Activated naive CD4-positive, alpha-beta T cell treated with anti-CD3 and anti-CD28 coated beads, Interleukin-2, amount 50 U/mL, for 24 hours (primary cell): Measurements from ENCODE around the gene ABCA7.

Source experiments
- H3K27ac Mint-ChIP-seq: one replicate; pipeline ENCODE4 v1.8.0; 2021; ENCODE audit warnings: mild to moderate bottlenecking, mixed read lengths
- H3K27me3 Mint-ChIP-seq: one replicate; pipeline ENCODE4 v1.8.0; 2021; ENCODE audit warnings: mixed read lengths
- H3K36me3 Mint-ChIP-seq: one replicate; pipeline ENCODE4 v1.8.0; 2021; ENCODE audit warnings: mixed read lengths
- H3K4me1 Mint-ChIP-seq: one replicate; pipeline ENCODE4 v1.8.0; 2021; ENCODE audit warnings: mixed read lengths
- H3K4me3 Mint-ChIP-seq: one replicate; pipeline ENCODE4 v1.8.0; 2021; ENCODE audit warnings: mild to moderate bottlenecking, mixed read lengths
- H3K9me3 Mint-ChIP-seq: one replicate; pipeline ENCODE4 v1.8.0; 2021; ENCODE audit warnings: mixed read lengths

Gene ABCA7

DNA sequence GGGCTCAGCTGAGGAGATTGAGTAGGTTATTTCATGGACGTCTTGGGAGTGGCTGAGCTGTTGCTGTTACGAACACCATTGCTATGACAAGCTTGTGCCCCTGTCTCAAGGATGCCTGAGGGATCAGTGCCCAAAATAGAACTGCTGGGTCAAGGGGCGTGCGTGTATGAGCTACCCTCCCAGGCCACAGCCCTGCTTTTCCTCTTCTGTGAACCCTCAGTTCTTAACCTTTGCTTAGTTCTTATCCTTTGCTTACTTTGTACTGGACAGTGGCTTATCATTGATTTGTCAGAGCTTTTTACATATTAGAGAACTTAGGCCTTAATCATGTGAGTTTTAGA, 36.1 kb downstream of the ABCA7 start:
- no peaks in the 10 kb centered on the region for H3K9me3 Mint-ChIP-seq
- peaks cover 5% of the 10 kb centered on the region for H3K36me3 Mint-ChIP-seq
- H3K27ac Mint-ChIP-seq: peak overlapping the region; percentile 87
- no peaks in the 10 kb centered on the region for H3K27me3 Mint-ChIP-seq
- H3K4me1 Mint-ChIP-seq: peaks cover 60% of the 10 kb centered on the region
- peak overlapping the region; percentile 81 for H3K4me3 Mint-ChIP-seq

DNA sequence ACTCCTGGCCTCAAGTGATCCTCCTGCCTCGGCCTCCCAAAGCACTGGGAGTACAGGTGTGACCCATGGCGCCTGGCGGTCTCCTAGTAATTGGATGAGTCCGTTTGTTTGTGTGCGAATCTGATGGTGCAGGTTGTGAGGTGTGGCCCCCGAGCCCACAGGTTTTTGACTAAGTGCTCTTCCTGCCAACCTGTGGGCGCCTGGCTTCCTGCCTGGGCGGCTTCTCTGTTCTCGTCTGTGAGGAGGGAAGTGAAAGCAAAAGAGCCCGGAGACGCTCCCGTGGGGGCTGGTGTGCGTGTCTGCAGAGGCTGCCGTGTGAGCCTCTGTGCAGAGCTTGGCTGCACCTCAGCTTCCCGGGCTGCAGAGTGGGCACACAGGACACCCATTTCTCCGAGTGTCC, 37.0 kb downstream of the ABCA7 start:
- H3K4me1 Mint-ChIP-seq: peaks cover 62% of the 10 kb centered on the region
- H3K27me3 Mint-ChIP-seq: no peaks in the 10 kb centered on the region
- H3K27ac Mint-ChIP-seq: peak overlapping the region; percentile 66
- H3K9me3 Mint-ChIP-seq: no peaks in the 10 kb centered on the region
- peak overlapping the region; percentile 82 for H3K4me3 Mint-ChIP-seq
- peaks cover 3% of the 10 kb centered on the region for H3K36me3 Mint-ChIP-seq

DNA sequence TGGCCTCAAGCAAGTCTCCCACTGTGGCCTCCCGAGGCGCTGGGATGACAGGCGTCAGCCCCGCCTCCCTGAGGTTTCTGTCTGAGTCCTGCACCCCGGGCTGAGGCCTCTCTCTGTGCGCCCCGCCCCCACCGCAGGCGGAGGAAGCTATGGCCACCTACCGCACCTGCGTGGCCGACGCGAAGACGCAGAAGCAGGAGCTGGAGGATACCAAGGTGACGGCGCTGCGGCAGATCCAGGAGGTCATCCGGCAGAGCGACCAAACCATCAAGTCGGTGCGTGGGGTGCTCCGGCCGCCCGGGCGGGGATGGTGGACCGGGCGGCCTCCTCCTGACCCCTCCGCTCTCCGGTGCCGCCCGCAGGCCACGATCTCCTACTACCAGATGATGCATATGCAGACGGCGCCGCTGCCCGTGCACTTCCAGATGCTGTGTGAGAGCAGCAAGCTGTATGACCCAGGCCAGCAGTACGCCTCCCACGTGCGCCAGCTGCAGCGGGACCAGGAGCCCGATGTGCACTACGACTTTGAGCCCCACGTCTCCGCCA, 39.7 kb downstream of the ABCA7 start:
- Mint-ChIP-seq H3K27ac (peak overlapping the region; percentile 65), H3K4me1 (peaks cover 49% of the 10 kb centered on the region), H3K4me3 (peak overlapping the region; percentile 55), H3K36me3 (peaks cover 5% of the 10 kb centered on the region), H3K27me3 (no peaks in the 10 kb centered on the region), H3K9me3 (no peaks in the 10 kb centered on the region)

DNA sequence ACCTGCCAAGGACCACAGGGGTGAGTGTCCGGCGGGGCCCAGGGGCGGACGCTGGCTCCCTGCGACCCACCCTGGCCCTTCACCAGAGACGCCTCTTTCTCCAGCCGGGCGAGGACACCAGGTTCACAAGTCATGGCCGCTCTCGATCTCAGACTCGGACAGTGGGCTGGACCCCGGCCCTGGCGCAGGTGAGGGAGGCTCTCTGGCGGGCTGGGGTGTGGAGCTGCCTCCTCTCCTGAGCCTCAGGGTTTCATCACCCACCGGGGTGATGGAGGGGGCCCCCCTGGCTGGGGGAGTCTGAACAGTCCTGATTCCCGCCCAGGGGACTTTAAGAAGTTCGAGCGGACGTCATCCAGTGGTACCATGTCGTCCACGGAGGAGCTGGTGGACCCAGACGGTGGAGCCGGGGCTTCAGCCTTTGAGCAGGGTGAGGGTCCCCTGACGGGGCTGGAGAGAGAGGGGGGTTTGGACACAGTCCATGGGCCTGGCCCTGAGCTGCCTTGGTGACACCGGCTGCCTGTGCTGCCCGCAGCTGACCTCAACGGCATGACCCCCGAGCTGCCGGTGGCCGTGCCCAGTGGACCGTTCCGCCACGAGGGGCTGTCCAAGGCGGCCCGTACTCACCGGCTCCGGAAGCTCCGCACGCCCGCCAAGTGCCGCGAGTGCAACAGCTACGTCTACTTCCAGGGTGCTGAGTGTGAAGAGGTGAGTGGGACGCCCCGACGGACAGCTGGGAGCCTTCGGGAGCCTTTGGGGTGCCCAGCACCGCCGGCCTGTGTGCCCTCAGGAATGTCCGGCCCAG, 40.7 kb downstream of the ABCA7 start:
- Mint-ChIP-seq H3K4me1 (peaks cover 55% of the 10 kb centered on the region), H3K4me3 (no peak overlapping the region), H3K36me3 (peaks cover 7% of the 10 kb centered on the region), H3K27ac (peak overlapping the region; percentile 83), H3K9me3 (no peaks in the 10 kb centered on the region), H3K27me3 (no peaks in the 10 kb centered on the region)

DNA sequence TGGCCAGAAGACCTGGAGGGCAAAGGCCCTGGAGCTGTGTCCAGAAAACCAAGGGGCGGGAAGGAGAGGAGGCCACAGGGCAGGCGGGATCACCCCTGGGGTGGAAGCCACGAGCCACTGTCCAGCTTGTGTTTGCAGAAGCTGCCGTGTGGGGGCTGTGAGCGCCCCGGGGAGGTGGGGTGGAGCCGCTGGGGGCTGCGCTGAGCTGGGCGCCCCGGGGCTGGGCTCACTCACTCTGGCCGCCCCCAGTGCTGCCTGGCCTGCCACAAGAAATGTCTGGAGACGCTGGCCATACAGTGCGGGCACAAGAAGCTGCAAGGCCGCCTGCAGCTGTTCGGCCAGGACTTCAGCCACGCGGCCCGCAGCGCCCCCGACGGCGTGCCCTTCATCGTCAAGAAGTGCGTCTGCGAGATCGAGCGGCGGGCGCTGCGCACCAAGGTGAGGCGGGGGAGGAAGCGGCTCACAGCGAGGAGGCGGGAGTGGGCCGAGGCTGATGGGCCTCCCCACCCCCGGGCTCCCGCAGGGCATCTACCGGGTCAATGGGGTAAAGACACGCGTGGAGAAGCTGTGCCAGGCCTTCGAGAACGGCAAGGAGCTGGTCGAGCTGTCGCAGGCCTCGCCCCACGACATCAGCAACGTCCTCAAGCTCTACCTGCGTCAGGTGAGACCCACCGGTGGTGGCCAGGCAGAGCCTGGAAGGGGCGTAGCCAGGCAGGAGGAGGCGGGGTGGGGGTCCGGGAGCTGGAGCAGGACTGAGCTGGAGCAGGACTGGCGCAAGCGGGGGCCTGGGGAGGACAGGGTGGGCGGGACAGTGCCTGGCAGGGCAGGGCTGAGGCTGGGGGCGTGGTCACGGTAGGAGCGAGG, 41.6 kb downstream of the ABCA7 start:
- Mint-ChIP-seq H3K9me3 (no peaks in the 10 kb centered on the region), H3K4me1 (peaks cover 51% of the 10 kb centered on the region), H3K36me3 (peaks cover 6% of the 10 kb centered on the region), H3K4me3 (peak overlapping the region; percentile 33), H3K27ac (peak overlapping the region; percentile 86), H3K27me3 (no peaks in the 10 kb centered on the region)

DNA sequence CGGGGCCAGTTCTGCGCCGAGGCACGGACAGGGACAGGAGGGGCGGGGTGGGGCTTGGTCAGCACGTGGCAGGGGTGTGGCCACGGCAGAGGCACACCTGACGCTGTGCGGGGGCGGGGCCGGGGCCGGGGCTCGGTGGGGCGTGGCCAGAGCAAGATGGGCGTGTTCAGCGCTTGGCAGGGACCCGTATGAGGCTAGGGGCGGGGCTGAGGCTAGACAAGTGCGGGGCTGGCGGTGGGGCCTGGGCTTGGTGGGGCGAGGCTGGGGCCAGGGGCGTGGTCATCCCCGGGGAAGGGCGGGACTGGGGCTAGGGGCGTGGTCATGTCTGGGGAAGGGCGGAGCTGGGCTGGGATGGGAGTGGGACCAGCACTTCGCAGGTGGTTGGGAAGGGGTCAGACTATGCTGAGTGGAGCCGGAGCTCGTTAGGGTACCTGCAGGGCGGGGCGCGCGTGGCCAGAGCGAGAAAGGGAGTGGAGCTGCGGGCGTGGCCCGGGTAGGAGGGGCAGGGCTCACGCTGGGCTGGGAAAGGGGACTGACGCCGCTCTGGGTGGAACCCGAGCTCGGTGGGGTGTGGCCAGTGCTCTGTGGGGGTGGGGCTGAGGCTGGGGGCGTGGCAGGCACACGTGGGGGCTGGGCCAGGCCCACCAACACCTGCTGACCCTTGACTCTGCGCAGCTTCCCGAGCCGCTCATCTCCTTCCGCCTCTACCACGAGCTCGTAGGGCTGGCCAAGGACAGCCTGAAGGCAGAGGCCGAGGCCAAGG, 42.4 kb downstream of the ABCA7 start:
- Mint-ChIP-seq H3K9me3 (no peaks in the 10 kb centered on the region), H3K27ac (peak overlapping the region; percentile 55), H3K4me3 (peak overlapping the region; percentile 33), H3K36me3 (peaks cover 6% of the 10 kb centered on the region), H3K27me3 (no peaks in the 10 kb centered on the region), H3K4me1 (peaks cover 46% of the 10 kb centered on the region)

DNA sequence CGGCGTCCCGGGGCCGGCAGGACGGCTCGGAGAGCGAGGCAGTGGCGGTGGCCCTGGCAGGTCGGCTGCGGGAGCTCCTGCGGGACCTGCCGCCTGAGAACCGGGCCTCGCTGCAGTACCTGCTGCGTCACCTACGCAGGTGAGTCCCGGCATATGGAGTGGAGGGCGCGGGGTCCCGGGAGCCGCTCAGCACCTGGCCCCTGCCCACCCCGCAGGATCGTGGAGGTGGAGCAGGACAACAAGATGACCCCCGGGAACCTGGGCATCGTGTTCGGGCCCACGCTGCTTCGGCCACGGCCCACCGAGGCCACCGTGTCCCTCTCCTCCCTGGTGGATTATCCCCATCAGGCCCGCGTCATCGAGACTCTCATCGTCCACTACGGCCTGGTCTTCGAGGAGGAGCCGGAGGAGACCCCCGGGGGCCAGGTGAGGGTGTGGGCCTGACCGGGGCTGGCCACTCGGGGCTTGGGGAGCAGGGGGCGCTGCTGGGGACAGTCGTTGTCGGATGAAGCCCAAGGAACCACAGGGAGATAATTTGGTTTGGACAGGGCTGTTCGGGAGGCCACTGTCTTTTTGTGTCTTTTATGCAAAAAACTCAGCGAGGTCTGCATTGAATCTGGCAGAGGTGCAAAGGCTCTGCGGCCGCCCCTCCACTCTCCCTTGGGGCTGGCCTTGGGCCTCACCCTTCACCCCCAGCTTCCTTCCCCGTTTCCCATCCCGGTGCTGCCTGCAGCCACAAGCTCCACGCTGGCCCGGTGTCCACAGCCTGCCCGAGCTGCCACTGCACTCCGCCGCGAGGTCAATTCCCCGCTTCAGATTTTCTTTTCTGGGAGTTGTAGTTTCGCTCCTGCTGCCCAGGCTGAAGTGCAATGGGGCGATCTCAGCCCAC, 43.3 kb downstream of the ABCA7 start:
- H3K27me3 Mint-ChIP-seq: no peaks in the 10 kb centered on the region
- H3K27ac Mint-ChIP-seq: no peak overlapping the region
- peaks cover 50% of the 10 kb centered on the region for H3K4me1 Mint-ChIP-seq
- no peak overlapping the region for H3K4me3 Mint-ChIP-seq
- H3K36me3 Mint-ChIP-seq: peaks cover 6% of the 10 kb centered on the region
- no peaks in the 10 kb centered on the region for H3K9me3 Mint-ChIP-seq

DNA sequence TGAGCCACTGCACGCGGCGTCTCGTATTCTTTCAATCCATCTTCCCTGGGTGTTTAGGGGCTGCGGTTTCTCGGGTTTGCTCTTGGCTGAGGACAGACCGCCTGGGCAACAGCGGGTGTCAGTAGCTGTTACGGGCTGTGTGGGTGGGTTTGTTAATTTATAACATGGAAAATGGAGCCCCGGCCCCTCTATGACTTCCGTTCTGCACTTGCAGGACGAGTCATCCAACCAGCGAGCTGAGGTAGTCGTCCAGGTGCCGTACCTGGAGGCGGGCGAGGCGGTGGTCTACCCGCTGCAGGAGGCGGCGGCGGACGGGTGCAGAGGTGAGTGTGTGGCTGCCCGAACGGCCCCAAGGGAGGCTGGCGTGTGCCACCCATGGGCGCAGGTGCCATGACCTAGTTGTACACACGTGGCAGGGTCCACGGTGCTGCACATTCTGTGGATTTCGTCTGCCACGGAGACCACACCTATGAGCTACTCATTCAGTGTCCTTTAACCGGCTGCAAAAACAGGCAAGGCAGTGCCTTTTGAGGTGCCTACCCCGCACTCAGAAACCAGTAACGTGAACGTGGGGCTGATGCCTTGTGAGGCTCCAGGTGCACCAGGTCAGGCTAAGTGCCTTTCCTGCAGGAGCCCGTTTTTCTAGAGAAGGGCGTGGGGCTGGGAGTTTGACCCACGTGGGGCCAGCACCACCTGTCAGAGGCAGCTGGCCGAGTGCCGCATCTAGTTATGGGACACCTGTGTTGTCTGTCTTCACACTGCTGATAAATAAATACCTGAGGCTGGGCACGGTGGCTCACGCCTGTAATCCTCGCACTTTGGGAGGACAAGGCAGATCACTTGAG, 44.3 kb downstream of the ABCA7 start:
- no peaks in the 10 kb centered on the region for H3K27me3 Mint-ChIP-seq
- H3K27ac Mint-ChIP-seq: peak overlapping the region; percentile 30
- H3K4me1 Mint-ChIP-seq: peaks cover 54% of the 10 kb centered on the region
- peaks cover 6% of the 10 kb centered on the region for H3K36me3 Mint-ChIP-seq
- no peak overlapping the region for H3K4me3 Mint-ChIP-seq
- H3K9me3 Mint-ChIP-seq: no peaks in the 10 kb centered on the region

DNA sequence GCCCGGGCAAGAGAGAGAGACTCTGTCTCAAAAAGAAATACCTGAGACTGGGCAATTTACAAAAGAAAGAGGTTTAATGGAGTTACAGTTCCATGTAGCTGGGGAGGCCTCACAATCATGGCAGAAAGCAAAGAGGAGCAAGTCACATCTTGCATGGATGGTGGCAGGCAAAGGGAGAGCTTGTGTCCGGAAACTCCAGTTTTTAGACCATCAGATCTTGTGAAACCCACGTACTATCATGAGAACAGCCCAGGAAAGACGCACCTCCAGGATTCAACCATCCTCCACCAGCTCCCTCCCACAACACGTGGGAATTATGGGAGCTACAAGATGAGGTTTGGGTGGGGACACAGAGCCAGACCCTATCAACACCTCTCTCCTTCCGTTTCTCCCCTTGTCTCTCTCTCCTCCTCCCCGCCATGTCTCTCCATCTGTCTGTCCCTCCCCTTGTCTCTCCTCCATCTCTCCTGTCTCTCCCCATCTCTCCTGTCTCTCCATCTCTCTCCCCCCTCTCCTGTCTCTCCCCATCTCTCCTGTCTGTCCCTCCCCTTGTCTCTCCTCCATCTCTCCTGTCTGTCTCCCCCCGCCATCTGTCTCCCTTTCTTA, 45.2 kb downstream of the ABCA7 start:
- Mint-ChIP-seq H3K4me3 (peak overlapping the region; percentile 15), H3K9me3 (no peaks in the 10 kb centered on the region), H3K4me1 (peaks cover 46% of the 10 kb centered on the region), H3K27ac (peak overlapping the region; percentile 88), H3K27me3 (no peaks in the 10 kb centered on the region), H3K36me3 (peaks cover 6% of the 10 kb centered on the region)

DNA sequence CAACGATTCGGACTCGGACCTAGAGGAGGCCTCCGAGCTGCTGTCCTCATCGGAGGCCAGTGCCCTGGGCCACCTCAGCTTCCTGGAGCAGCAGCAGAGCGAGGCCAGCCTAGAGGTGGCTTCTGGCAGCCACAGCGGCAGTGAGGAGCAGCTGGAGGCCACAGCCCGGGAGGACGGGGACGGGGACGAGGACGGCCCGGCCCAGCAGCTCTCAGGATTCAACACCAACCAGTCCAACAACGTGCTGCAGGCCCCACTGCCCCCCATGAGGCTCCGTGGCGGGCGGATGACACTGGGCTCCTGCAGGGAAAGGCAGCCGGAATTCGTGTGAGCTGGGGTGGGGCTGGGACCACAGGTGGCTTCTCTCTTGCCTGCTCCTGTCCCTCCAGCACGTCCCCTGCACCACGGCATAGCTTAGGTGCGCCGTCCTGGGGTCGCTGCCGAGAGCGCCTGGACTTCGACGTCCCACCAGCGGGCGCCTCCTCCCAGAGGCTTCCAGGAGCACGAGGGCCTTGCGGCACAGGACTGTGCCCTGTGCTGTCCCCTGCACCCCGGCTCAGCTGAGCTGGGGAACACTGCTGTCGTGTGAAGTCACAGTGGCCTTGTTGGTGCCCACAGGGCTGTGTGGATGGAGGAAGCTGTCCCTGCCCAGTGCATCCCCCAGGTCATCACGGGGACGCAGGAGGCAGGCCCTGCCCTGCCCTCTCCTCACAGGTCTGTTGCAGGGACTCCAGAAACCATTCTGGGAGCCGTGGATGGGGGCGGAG, 46.0 kb downstream of the ABCA7 start:
- H3K27ac Mint-ChIP-seq: no peak overlapping the region
- H3K4me3 Mint-ChIP-seq: no peak overlapping the region
- H3K4me1 Mint-ChIP-seq: peaks cover 41% of the 10 kb centered on the region
- no peaks in the 10 kb centered on the region for H3K9me3 Mint-ChIP-seq
- H3K36me3 Mint-ChIP-seq: peaks cover 6% of the 10 kb centered on the region
- H3K27me3 Mint-ChIP-seq: no peaks in the 10 kb centered on the region

DNA sequence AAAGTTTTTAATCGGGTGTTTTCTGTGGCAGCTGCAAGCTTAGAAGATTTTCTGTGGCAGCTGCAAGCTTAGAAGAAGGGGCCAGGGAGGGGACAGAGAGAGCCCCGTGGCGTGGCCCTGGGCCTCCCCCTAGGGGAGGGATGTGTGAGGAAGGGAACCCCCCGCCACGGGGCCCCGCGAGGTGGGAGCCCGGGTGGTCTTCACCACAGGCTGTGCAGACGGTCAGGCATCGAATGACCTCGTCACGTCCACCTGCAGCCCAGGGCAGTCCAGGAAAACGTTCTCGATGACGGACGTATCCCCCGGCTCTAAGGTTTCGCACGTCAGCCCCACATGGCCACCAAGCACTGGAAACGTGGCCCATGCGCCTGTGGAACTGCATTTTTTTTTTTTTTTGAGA, 46.7 kb downstream of the ABCA7 start:
- H3K9me3 Mint-ChIP-seq: no peaks in the 10 kb centered on the region
- peaks cover 6% of the 10 kb centered on the region for H3K36me3 Mint-ChIP-seq
- H3K4me3 Mint-ChIP-seq: no peak overlapping the region
- H3K27me3 Mint-ChIP-seq: no peaks in the 10 kb centered on the region
- no peak overlapping the region for H3K27ac Mint-ChIP-seq
- H3K4me1 Mint-ChIP-seq: peaks cover 33% of the 10 kb centered on the region

DNA sequence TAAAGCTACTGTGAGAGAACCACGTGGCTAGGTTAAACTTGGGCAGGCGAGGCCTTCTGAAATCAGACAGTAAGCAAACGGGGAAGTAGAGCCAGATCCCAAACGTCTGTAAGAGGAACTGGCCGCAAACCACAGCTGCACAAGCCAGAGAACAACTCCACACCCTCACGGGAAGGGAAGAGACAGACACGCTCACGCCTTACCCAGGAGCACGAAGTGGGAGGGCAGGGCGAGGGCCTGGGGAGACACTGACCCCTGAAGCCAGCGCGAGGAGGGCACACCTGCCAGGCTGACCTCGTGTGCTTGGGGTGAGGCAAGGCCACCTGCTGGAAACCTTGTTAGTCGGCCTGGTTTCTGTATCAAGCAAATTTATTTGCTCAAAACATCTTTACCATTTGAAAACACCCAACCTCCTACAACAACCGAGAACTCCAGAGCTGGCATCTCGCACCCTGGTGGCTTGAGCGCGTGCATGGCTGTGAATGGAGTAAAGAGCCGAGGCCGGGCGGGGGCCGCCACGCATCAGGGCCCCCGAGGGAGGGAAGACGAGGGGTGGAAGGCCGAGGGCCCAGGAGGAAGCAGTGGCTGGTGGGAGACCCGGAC, 48.0 kb downstream of the ABCA7 start:
- H3K9me3 Mint-ChIP-seq: no peaks in the 10 kb centered on the region
- H3K4me3 Mint-ChIP-seq: peak overlapping the region; percentile 47
- H3K27ac Mint-ChIP-seq: peak overlapping the region; percentile 94
- H3K4me1 Mint-ChIP-seq: peaks cover 33% of the 10 kb centered on the region
- H3K36me3 Mint-ChIP-seq: peaks cover 6% of the 10 kb centered on the region
- no peaks in the 10 kb centered on the region for H3K27me3 Mint-ChIP-seq
